Prostate gland (tissue), 2 donors: ENCODE data around the gene CYBC1. TPM values are rescaled to one million over a fixed set of nuclear protein-coding genes. Genes with fewer than 3 reads are reported as not detected.

ENCODE experiments used
- DNase-seq: peaks from one replicate; pipeline ENCODE4 v3.0.0-alpha.2; 2019; ENCODE audit warnings: low spot score
- H3K27ac ChIP-seq, 2 donors: fragments of 200-600 bp; sonication (generic); 2 replicates each; pipeline ENCODE4 v1.5.1; 2017 to 2019
- H3K27me3 ChIP-seq: fragments of 200-600 bp; sonication (generic); replicated peaks from 2 replicates; pipeline ENCODE4 v1.5.1; 2019; ENCODE audit not compliant: insufficient read depth
- H3K36me3 ChIP-seq, 2 donors: fragments of 200-600 bp; sonication (generic); 1 replicate in 1 of 2; 2 replicates in 1 of 2; pipeline versions ENCODE4 v1.5.1 to v1.8.1; 2017 to 2019
- H3K4me1 ChIP-seq: fragments of 200-600 bp; sonication (generic); replicated peaks from 2 replicates; pipeline ENCODE4 v1.5.1; 2019
- H3K4me3 ChIP-seq, 2 donors: fragments of 200-600 bp; sonication (generic); 2 replicates each; pipeline ENCODE4 v1.5.1; 2017 to 2019
- H3K9me3 ChIP-seq: fragments of 200-600 bp; sonication (generic); 2 replicates; pipeline ENCODE4 v1.5.1; 2017
- CTCF ChIP-seq, 4 experiments: fragments of 200-600 bp in 2 of 4; fragments of 450-650 bp in 2 of 4; sonication (generic) in 2 of 4; IDR thresholded peaks; 1 replicate in 3 of 4; 2 replicates in 1 of 4; pipeline ENCODE4 v1.5.1; 2016 to 2019; ENCODE audit warnings: antibody characterized with exemption in 4 of 4, mild to moderate bottlenecking in 2 of 4, moderate library complexity in 2 of 4
- POLR2A ChIP-seq: fragments of 450-650 bp; IDR thresholded peaks from one replicate; pipeline ENCODE4 v1.6.1; 2016; ENCODE audit warnings: antibody characterized with exemption, mild to moderate bottlenecking
- POLR2AphosphoS5 ChIP-seq: sonication (generic); formaldehyde crosslinking; IDR thresholded peaks from one replicate; pipeline ENCODE4 v1.6.1; 2017; ENCODE audit warnings: antibody characterized with exemption
- WGBS: methylation state at CpG from one replicate; pipeline ENCODE4 v1.1.5; 2018; 5-methylcytosine and 5-hydroxymethylcytosine counted together
- intact Hi-C: fragments of 100-400 bp; cut with DNase I; formaldehyde crosslinking; loops from one replicate; pipeline ENCODE4 v1.14.2; 2022
- total RNA-seq, 2 donors: library from RNA; depleted of rRNA; stranded (reverse); fragments of >200 nt; gene quantifications; one replicate each; pipeline ENCODE4 v1.1.0, GENCODE V29; 2016

CYBC1 gene
- total RNA-seq, 2 donors from 2014 or later: 74.3 to 81.8 TPM

GRCh38 chr17:82477934-82478333 lies 27.4 kb upstream of the CYBC1 start:
- DNase-seq: no peak
- Histone ChIP-seq H3K27ac (no peak overlapping the region), H3K4me3 (no peak overlapping the region), H3K36me3 (peaks cover 0 to 17% of the 10 kb centered on the region in 2 donors), H3K27me3 (no peaks in the 10 kb centered on the region), H3K9me3 (no peaks in the 10 kb centered on the region), H3K4me1 (no peaks in the 10 kb centered on the region)
- intact Hi-C loops: no loop called here
- TF ChIP-seq CTCF (IDR thresholded peaks at IDR 0.05) (no peak), POLR2A (no peak), POLR2AphosphoS5 (no peak)
- WGBS: 93% methylated on average over 8 of the region's 8 CpGs

- Histone ChIP-seq H3K27me3 (no peaks in the 10 kb centered on the region), H3K4me3 (no peak overlapping the region), H3K27ac (no peak overlapping the region), H3K36me3 (peaks cover 0 to 17% of the 10 kb centered on the region in 2 donors), H3K4me1 (no peaks in the 10 kb centered on the region), H3K9me3 (no peaks in the 10 kb centered on the region)
- intact Hi-C loops: no loop called here
- no peak for TF ChIP-seq CTCF (IDR thresholded peaks at IDR 0.05)
- no peak for DNase-seq
- WGBS: 88% methylated on average over 8 of the region's 8 CpGs
These were observed 24.9 kb upstream of the CYBC1 start for GRCh38 chr17:82475458-82475857.

GRCh38 chr17:82474223-82475010 lies 23.9 kb upstream of the CYBC1 start:
- Histone ChIP-seq H3K4me3 (no peak overlapping the region), H3K9me3 (no peaks in the 10 kb centered on the region), H3K27me3 (no peaks in the 10 kb centered on the region), H3K27ac (no peak overlapping the region), H3K36me3 (peaks cover 0 to 8% of the 10 kb centered on the region in 2 donors), H3K4me1 (no peaks in the 10 kb centered on the region)
- intact Hi-C loops: no loop called here
- TF ChIP-seq POLR2AphosphoS5 (no peak), CTCF (IDR thresholded peaks at IDR 0.05) (no peak), POLR2A (no peak)
- 84% methylated on average over 11 of the region's 11 CpGs for WGBS
- DNase-seq: no peak

GRCh38 chr17:82470065-82470464 lies 19.5 kb upstream of the CYBC1 start:
- TF ChIP-seq POLR2A (no peak), CTCF (IDR thresholded peaks at IDR 0.05) (no peak), POLR2AphosphoS5 (no peak)
- H3K4me3 ChIP-seq: no peak overlapping the region
- no peak for DNase-seq
- H3K9me3 ChIP-seq: no peaks in the 10 kb centered on the region
- H3K36me3 ChIP-seq: peaks cover 2 to 5% of the 10 kb centered on the region in 2 donors
- intact Hi-C loops: no loop called here
- H3K27me3 ChIP-seq: no peaks in the 10 kb centered on the region
- WGBS: 94% methylated on average over 7 of the region's 7 CpGs
- no peak overlapping the region for H3K27ac ChIP-seq
- no peaks in the 10 kb centered on the region for H3K4me1 ChIP-seq

GRCh38 chr17:82468692-82469091 lies 18.1 kb upstream of the CYBC1 start:
- TF ChIP-seq CTCF (IDR thresholded peaks at IDR 0.05) (no peak), POLR2A (no peak), POLR2AphosphoS5 (no peak)
- Histone ChIP-seq H3K36me3 (peaks cover 2 to 11% of the 10 kb centered on the region in 2 donors), H3K27me3 (no peaks in the 10 kb centered on the region), H3K4me3 (no peak overlapping the region), H3K9me3 (no peaks in the 10 kb centered on the region), H3K4me1 (no peaks in the 10 kb centered on the region), H3K27ac (no peak overlapping the region)
- no peak for DNase-seq
- intact Hi-C loops: no loop called here
- 93% methylated on average over 7 of the region's 7 CpGs for WGBS
